Measurements from ENCODE around the gene TTC21A. TPM values are rescaled to one million over a fixed set of nuclear protein-coding genes. Genes with fewer than 3 reads are reported as not detected.

TTC21A gene
- total and polyA plus RNA-seq, 2 of the 13 experiments (the other 11 are each of a cell fraction or from before 2014, with no cell fraction given) = 0.31 to 1.5 TPM

GRCh38 chr3:39107388-39108199 is at the start of gene TTC21A, which contains the start of gene GORASP1 (continued):
- TF ChIP-seq MEIS1 (CRISPR knock-in tag; IDR thresholded peaks at IDR 0.05; ENCODE audit: borderline replicate concordance) = peak; percentile 50; the same call in 1 of the 2 replicates
- TF ChIP-seq TARDBP (CRISPR knock-in tag; IDR thresholded peaks at IDR 0.05) = no peak
- TF ChIP-seq GATAD2A (CRISPR knock-in tag; IDR thresholded peaks at IDR 0.05) = peak; percentile 43; the same call in 1 of the 2 replicates
- TF ChIP-seq TSC22D2 (CRISPR knock-in tag; IDR thresholded peaks at IDR 0.05; ENCODE audit: borderline replicate concordance) = no peak
- TF ChIP-seq, protein P1, sequence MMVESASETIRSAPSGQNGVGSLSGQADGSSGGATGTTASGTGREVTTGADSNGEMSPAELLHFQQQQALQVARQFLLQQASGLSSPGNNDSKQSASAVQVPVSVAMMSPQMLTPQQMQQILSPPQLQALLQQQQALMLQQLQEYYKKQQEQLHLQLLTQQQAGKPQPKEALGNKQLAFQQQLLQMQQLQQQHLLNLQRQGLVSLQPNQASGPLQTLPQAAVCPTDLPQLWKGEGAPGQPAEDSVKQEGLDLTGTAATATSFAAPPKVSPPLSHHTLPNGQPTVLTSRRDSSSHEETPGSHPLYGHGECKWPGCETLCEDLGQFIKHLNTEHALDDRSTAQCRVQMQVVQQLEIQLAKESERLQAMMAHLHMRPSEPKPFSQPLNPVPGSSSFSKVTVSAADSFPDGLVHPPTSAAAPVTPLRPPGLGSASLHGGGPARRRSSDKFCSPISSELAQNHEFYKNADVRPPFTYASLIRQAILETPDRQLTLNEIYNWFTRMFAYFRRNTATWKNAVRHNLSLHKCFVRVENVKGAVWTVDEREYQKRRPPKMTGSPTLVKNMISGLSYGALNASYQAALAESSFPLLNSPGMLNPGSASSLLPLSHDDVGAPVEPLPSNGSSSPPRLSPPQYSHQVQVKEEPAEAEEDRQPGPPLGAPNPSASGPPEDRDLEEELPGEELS (CRISPR knock-in tag; IDR thresholded peaks at IDR 0.05) = no peak
- TF ChIP-seq POLR2AphosphoS2 (IDR thresholded peaks at IDR 0.05; ENCODE audit: low read depth, low read length) = no peak
- TF ChIP-seq, protein P2, sequence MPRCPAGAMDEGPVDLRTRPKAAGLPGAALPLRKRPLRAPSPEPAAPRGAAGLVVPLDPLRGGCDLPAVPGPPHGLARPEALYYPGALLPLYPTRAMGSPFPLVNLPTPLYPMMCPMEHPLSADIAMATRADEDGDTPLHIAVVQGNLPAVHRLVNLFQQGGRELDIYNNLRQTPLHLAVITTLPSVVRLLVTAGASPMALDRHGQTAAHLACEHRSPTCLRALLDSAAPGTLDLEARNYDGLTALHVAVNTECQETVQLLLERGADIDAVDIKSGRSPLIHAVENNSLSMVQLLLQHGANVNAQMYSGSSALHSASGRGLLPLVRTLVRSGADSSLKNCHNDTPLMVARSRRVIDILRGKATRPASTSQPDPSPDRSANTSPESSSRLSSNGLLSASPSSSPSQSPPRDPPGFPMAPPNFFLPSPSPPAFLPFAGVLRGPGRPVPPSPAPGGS (CRISPR knock-in tag; IDR thresholded peaks at IDR 0.05) = peak; percentile 49; the same call in 1 of the 2 replicates
- TF ChIP-seq ZNF839 (CRISPR knock-in tag; IDR thresholded peaks at IDR 0.05; ENCODE audit: borderline replicate concordance) = 0 out of 2 replicates have a peak, but pooled peaks have one; percentile 26
- no peak for TF ChIP-seq ATF6 (CRISPR knock-in tag; conservative IDR thresholded peaks at IDR 0.05)
- peak; percentile 31 for TF ChIP-seq ZNF407 (CRISPR knock-in tag; IDR thresholded peaks at IDR 0.05; ENCODE audit: not compliant biosample characterization)
- no peak for TF ChIP-seq JUNB (CRISPR knock-in tag; IDR thresholded peaks at IDR 0.05; ENCODE audit: borderline replicate concordance)
- peak; percentile 72; the same call in 1 of the 2 replicates for TF ChIP-seq ATF1 (CRISPR knock-in tag; IDR thresholded peaks at IDR 0.05)
- no peak for TF ChIP-seq NBN (conservative IDR thresholded peaks at IDR 0.05)

Data from HepG2 (cell line).